Fibroblast of the conjunctiva (primary cell): Measurements from ENCODE around the gene HPS6.
A peak's percentile ranks its signal among the peaks of the same experiment; 100 is the strongest.
"Not testable (repeated sequence)": the region's sequence is repeated elsewhere in the genome, so short reads cannot be mapped to it uniquely, and the experiment has no call there.

Experiments used
- DNase-seq: peaks from one replicate; pipeline ENCODE4 v3.0.0-alpha.2; 2010; ENCODE audit warnings: low read depth

Gene HPS6

GRCh38 chr10:102064868-102065560 is at the start of gene HPS6:
HPS6 (plus strand) TSS chr10:102065349; CDS start chr10:102065475, 126 bp downstream.
- DNase-seq: peak; percentile 81

GRCh38 chr10:102016416-102016815 is 48.7 kb upstream of the HPS6 start:
- DNase-seq: no peak

- DNase-seq: no peak
Observed at GRCh38 chr10:102017295-102017694, 47.9 kb upstream of the HPS6 start.

- no peak for DNase-seq
Observed at GRCh38 chr10:102020938-102021337, 44.2 kb upstream of the HPS6 start.

GRCh38 chr10:102024799-102025198 is 40.4 kb upstream of the HPS6 start:
- DNase-seq: no peak

GRCh38 chr10:102027261-102027660 is 37.9 kb upstream of the HPS6 start:
- DNase-seq: no peak

GRCh38 chr10:102033787-102034186 is 31.4 kb upstream of the HPS6 start:
- no peak for DNase-seq

- not testable (repeated sequence) for DNase-seq
Observed at GRCh38 chr10:102035807-102036206, 29.3 kb upstream of the HPS6 start.

- no peak for DNase-seq
Observed at GRCh38 chr10:102038410-102038809, 26.7 kb upstream of the HPS6 start.

GRCh38 chr10:102040305-102041050 is 24.7 kb upstream of the HPS6 start:
- DNase-seq: no peak

- DNase-seq: no peak
Observed at GRCh38 chr10:102045292-102045691, 19.9 kb upstream of the HPS6 start.

GRCh38 chr10:102046095-102046494 is 19.1 kb upstream of the HPS6 start:
- no peak for DNase-seq

GRCh38 chr10:102054881-102055646 is 10.1 kb upstream of the HPS6 start:
- DNase-seq: not testable (repeated sequence)

GRCh38 chr10:102055647-102056419 is 9.3 kb upstream of the HPS6 start, which contains the start of gene ARMH3:
ARMH3 (minus strand) TSS chr10:102056173; CDS start chr10:102040114, 16,059 bp downstream.
- peak; percentile 96 for DNase-seq

GRCh38 chr10:102059987-102060386 is 5.2 kb upstream of the HPS6 start:
- DNase-seq: no peak

- DNase-seq: no peak
Observed at GRCh38 chr10:102064503-102064867, 664 bp upstream of the HPS6 start.

- DNase-seq: no peak
Observed at GRCh38 chr10:102065561-102066398, 631 bp downstream of the HPS6 start.

- no peak for DNase-seq
Observed at GRCh38 chr10:102066399-102067088, 1.4 kb downstream of the HPS6 start.

- no peak for DNase-seq
Observed at GRCh38 chr10:102067091-102067916, 2.2 kb downstream of the HPS6 start.
